Left kidney (tissue), 2 donors: ENCODE measurements around the gene KBTBD12. TPM values are rescaled to one million over a fixed set of nuclear protein-coding genes. Genes with fewer than 3 reads are reported as not detected.

Source experiments
- DNase-seq: peaks from one replicate; pipeline ENCODE4 v3.0.0-alpha.2; 2013
- polyA plus RNA-seq: library from polyadenylated mRNA; unstranded; fragments of 120-200 nt; gene quantifications from one replicate; pipeline ENCODE4 v1.2.1, GENCODE V29; 2013; ENCODE audit not compliant: insufficient read length

KBTBD12 gene
- polyA plus RNA-seq, 1 donor: 1.5 TPM

DNA sequence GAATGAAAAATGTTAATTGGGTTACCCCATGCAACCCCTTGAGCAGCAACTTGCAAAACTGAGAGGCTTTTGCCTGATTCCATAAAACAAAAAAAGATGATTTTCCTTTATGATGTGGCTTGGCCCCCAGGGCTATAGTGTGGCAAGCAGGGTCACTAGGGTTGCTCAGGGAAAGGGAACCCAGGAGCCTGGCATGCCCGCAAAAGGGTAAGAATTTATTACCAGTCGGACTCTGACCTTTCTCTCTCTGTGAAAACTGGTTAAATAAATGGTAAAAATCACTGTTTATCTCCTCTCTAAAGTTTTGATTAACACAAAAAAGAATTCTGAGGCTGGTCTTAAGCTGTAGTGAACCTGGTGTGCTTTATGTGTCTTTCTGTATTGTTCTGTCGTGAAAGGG is 99.5 kb downstream of the KBTBD12 start:
- no peak for DNase-seq

DNA sequence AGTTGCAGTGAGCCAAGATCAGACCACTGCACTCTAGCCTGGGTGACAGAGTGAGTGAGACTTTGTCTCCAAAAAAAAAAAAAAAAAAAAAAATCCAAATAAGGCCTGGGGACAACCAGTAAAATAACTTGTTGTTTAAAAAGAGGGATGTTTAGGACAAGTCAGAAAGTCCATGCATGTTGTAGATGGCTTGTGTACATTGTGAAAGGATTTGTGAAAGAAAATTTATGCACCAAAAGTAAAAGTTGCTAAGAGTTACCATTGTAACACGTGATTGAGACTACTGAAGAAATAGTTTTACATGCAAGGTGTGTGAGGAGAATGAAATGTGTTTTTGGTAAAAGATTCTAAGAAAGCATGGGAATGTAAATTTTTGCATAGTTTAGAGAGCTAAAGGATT is 101.5 kb downstream of the KBTBD12 start:
- DNase-seq: no peak

DNA sequence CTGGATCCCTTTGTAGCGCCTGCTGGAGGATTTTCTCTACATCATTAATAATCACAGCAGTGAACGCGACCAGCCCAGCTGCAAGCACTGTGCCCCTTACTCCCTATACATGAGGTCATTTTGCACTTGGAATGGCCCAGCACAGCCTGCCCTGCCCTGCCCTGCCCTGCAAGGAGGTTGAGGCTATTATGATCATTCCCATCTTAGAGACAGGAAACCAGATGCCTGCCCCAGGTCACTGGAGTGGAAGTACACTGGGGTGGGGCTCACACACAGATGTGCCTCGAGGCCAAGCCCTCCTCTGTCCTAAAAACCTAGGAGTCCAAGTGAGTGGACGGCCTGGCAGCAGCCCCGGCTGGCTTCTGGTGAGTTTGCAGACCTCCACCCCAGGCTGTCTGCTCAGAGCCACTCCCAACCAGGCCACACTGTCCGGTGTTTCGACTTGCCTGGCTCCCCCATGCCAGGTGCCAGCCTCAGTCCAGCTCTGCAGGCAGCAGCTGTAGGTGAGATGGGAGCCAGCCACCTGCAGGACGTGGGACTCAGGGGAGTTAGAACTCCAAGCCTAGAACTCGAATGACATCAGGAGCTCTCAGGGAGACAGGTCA is 106.8 kb downstream of the KBTBD12 start:
- DNase-seq: no peak

DNA sequence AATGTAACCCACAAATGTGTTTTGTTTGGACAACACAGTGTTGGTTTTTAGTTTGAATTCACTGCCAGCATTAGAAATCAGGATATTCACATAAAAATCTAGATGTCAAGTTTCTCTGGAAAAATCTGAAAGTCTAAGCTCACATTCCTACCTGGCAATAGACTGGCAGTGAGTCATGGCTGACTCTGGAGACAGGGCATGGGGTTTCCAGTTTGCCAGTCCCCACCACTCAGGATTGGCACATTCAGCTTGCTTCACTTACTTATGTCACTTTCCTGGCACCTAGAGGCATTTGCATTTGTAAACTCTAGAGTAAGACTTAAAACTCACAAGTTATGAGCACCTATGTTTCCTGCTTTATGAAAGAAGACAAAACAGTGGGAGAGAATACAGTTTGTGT is 118.1 kb downstream of the KBTBD12 start:
- DNase-seq: no peak

DNA sequence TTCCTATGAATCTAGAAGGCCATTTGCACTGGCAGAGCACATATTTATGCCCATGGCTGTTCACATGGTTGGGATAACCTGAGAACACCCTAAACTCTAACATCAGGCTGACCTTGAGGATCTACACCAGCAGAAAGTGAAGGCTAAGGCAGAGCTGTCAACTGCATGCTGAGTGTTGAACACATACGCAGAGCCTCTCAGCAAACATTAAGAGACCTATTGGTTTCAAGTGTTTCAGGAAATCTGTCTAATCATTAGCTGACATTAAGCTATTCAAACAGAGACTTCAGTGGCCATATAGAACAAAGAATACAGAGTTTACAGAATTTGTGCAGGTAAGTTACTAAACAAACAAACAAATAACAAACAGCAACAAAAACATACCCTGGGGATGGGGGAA is 121.1 kb downstream of the KBTBD12 start:
- no peak for DNase-seq

Other genes starting within 250 kb of the KBTBD12 start
- gene ABTB1, start 242.3 kb upstream of the KBTBD12 start, polyA plus RNA-seq: 17.9 TPM
- gene MGLL, start 92.7 kb upstream of the KBTBD12 start, polyA plus RNA-seq: 22.6 TPM
- gene SEC61A1, start 137.2 kb downstream of the KBTBD12 start, polyA plus RNA-seq: 175 TPM
- gene RUVBL1, start 208.6 kb downstream of the KBTBD12 start, polyA plus RNA-seq: 67.2 TPM
- 22.9 TPM for gene EEFSEC, start 238.2 kb downstream of the KBTBD12 start, polyA plus RNA-seq